ENCODE results near the gene RPS16. TPM values are rescaled to one million over a fixed set of nuclear protein-coding genes. Genes with fewer than 3 reads are reported as not detected.

The RPS16 gene
- total and polyA plus RNA-seq, 2 of the 8 experiments (the other 6 are each of a cell fraction or from before 2014, with no cell fraction given) = 2,433 to 7,810 TPM

- H3K27me3 ChIP-seq (replicated peaks in 1 of 4; ENCODE audit: control insufficient read depth in 3 of 4, extremely low read depth in 1 of 4, insufficient read depth in 3 of 4, low read length in 3 of 4) = no peaks in the 10 kb centered on the region
- ChIA-PET POLR2A (ENCODE audit: partially characterized antibody) (interaction anchor here (0.5 to 47.8 kb wide), 18 partner anchors 4 to 313 kb away, joined by 3 to 1154 read pairs (median 6); partner anchors contain the start of genes EID2, MED29, PAF1 and PLEKHG2), CTCF (ENCODE audit: partially characterized antibody) (interaction anchor here (0.8 to 3.1 kb wide), 7 partner anchors 8 to 47 kb away, joined by 3 to 16 read pairs (median 11); partner anchors contain the start of gene PLEKHG2)
- H3K9ac ChIP-seq (replicated peaks in 1 of 4; ENCODE audit: extremely low read depth in 1 of 4, low read depth in 3 of 4, low read length in 3 of 4) = no peak overlapping the region
- H2AFZ ChIP-seq (ENCODE audit: low read length) = no peak overlapping the region
- DNase-seq (ENCODE audit: low read depth in 1 of 2, low spot score in 2 of 2) (peak in 1 of 2 experiments; percentile 48), FAIRE-seq (no peak)
- H2BK5ac ChIP-seq (ENCODE audit: low read depth, low read length) = peak overlapping the region; percentile 16
- H4K5ac ChIP-seq (ENCODE audit: insufficient read length, low read depth, low read length) = no peak overlapping the region
- peak overlapping the region; percentile 48; the same call in 1 of the 2 replicates for H3K27ac ChIP-seq (ENCODE audit: low read depth, low read length)
- peak overlapping the region; percentile 48 for H4K91ac ChIP-seq (replicated peaks; ENCODE audit: insufficient read length, low read length)
- H2BK12ac ChIP-seq (ENCODE audit: low read depth, low read length) = peak overlapping the region; percentile 5; the same call in 1 of the 2 replicates
- H3K36me3 ChIP-seq (ENCODE audit: control insufficient read depth in 2 of 4, insufficient read depth in 4 of 4, low read length in 3 of 4) = peaks cover 15 to 35% (median 24%) of the 10 kb centered on the region in 4 experiments
- H3K14ac ChIP-seq (ENCODE audit: insufficient read length) = no peak overlapping the region
- H3K23me2 ChIP-seq (ENCODE audit: low read depth, low read length) = peaks cover 5% of the 10 kb centered on the region
- H3K4me3 ChIP-seq (ENCODE audit: extremely low read depth in 1 of 4, insufficient read depth in 2 of 4, low read depth in 3 of 4, low read length in 4 of 4) = no peak overlapping the region
- no peaks in the 10 kb centered on the region for H3K79me2 ChIP-seq (ENCODE audit: control insufficient read depth in 1 of 2, insufficient read depth in 2 of 2, low read length in 2 of 2)
- H3K4me2 ChIP-seq (ENCODE audit: insufficient read depth in 1 of 2, low read depth in 2 of 2, low read length in 2 of 2) = peak overlapping the region in 1 of 2 experiments; percentile 44; a peak in 1 of 4 replicates
- H3K4me1 ChIP-seq (replicated peaks in 1 of 4; ENCODE audit: control insufficient read depth in 3 of 4, insufficient read depth in 4 of 4, low read length in 3 of 4) = peaks cover 5 to 18% (median 13%) of the 10 kb centered on the region in 4 experiments
- H3K23ac ChIP-seq (ENCODE audit: insufficient read length) = no peak overlapping the region
- H3K79me1 ChIP-seq (ENCODE audit: low read depth, low read length) = no peaks in the 10 kb centered on the region
- H2BK120ac ChIP-seq (replicated peaks; ENCODE audit: low read depth, low read length) = no peak overlapping the region
- H4K20me1 ChIP-seq (replicated peaks in 1 of 2; ENCODE audit: control insufficient read depth in 1 of 2, insufficient read depth in 2 of 2, low read length in 2 of 2) = peaks cover 0 to 3% of the 10 kb centered on the region in 2 experiments
- TF ChIP-seq HDAC6 (IDR thresholded peaks at IDR 0.05; ENCODE audit: low read depth, low read length) (no peak), MAFK (IDR thresholded peaks at IDR 0.05; ENCODE audit: low read depth, low read length) (no peak), PHF8 (conservative IDR thresholded peaks at IDR 0.05; ENCODE audit: low read depth, low read length) (no peak), ATF2 (IDR thresholded peaks at IDR 0.05; ENCODE audit: low read length) (no peak), RAD21 (IDR thresholded peaks at IDR 0.05 in 1 of 2, conservative IDR thresholded peaks at IDR 0.05 in 1 of 2; ENCODE audit: low read depth in 2 of 2, low read length in 2 of 2) (no peak), SUZ12 (IDR thresholded peaks at IDR 0.05; ENCODE audit: low read length) (no peak), ASH2L (IDR thresholded peaks at IDR 0.05; ENCODE audit: low read length) (no peak), RBBP5 (IDR thresholded peaks at IDR 0.05; ENCODE audit: borderline replicate concordance, low read depth, low read length) (no peak), SP1 (IDR thresholded peaks at IDR 0.05; ENCODE audit: low read depth, low read length) (no peak)
- 86% methylated on average over 11 of the region's 11 CpGs; no CpG with 5 or more reads in 1 of the 2 experiments for WGBS, 2 experiments (ENCODE audit: extremely low coverage in 1 of 2, insufficient coverage in 1 of 2, insufficient read length in 1 of 2, insufficient replicate concordance in 2 of 2, low coverage in 1 of 2, low lambda C conversion rate in 2 of 2, missing lambda C conversion rate in 1 of 2)
- no peak overlapping the region; the same call in 1 of the 2 replicates for H3K18ac ChIP-seq (ENCODE audit: extremely low read depth, low read length)
- H2AK5ac ChIP-seq (ENCODE audit: low read depth, low read length) = 0 out of 2 replicates have a peak overlapping the region, but pooled peaks have one; percentile 9
- H4K8ac ChIP-seq (ENCODE audit: extremely low read depth, insufficient read depth, low read length) = no peak overlapping the region
- H3K56ac ChIP-seq (replicated peaks; ENCODE audit: insufficient read length, low read depth, low read length) = no peak overlapping the region
- no peak overlapping the region for H3K4ac ChIP-seq (replicated peaks; ENCODE audit: insufficient read length, low read depth, low read length)
- no peak overlapping the region for H2BK20ac ChIP-seq (ENCODE audit: low read length)
- H2BK15ac ChIP-seq (ENCODE audit: low read length) = peak overlapping the region; percentile 2; the same call in 1 of the 2 replicates
- no peaks in the 10 kb centered on the region for H3K9me3 ChIP-seq (ENCODE audit: insufficient read depth in 2 of 2, low read depth in 1 of 2, low read length in 1 of 2)
Measured at GRCh38 chr19:39427707-39428106, 8.0 kb downstream of the RPS16 start.

All from H1 (cell line).